GM12874 (cell line): Measurements from ENCODE around the gene OTUD5.

ENCODE experiments used
- CTCF ChIP-seq: IDR thresholded peaks from 2 replicates; pipeline ENCODE4 v1.5.1; 2011; ENCODE audit warnings: low read depth, mild to moderate bottlenecking, control low read depth, low read length, moderate library complexity; ENCODE audit not compliant: insufficient read depth

The OTUD5 gene

DNA sequence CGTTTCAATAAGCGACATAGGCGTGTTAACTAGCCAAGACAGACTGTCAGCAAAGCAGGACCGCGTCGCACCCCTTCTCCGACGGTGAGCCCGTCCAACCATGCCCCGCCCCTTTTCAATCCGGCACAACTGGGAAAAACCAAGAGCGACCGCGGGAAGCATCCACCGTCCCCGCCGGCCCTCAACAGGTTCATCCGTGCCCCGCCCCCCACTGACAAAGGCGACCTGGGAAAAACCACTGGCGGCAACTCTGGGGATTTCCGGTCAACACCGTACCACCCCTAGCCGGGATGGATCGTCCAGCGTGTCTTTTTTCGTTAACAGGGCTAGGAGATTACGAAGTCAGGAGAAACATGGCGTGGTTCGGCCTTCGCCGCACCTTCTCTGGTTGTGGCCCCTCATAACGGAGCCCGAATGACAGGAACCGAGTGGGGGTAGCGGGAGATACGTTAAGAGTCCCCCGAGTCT, 60.2 kb downstream of the OTUD5 start:
- no peak for TF ChIP-seq CTCF

DNA sequence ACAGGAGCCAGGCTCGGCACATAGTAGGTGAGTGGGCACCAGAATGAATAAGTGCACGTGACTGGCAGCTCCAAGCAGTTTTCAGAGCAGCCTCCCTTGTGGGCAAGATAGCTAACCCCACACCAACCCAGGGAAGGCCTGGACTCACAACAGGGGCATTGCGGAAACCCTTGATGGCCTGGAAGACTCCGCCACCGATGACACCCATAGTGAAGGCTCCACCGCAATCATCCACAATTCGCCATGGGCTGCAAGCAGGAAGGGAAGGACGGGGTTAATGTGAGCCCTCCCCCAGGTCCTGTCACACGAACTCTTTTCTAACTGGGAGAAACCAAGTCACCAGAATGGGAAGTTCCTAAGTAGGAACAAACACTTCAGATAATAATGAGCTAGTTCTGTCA, 60.8 kb downstream of the OTUD5 start:
- no peak for TF ChIP-seq CTCF

DNA sequence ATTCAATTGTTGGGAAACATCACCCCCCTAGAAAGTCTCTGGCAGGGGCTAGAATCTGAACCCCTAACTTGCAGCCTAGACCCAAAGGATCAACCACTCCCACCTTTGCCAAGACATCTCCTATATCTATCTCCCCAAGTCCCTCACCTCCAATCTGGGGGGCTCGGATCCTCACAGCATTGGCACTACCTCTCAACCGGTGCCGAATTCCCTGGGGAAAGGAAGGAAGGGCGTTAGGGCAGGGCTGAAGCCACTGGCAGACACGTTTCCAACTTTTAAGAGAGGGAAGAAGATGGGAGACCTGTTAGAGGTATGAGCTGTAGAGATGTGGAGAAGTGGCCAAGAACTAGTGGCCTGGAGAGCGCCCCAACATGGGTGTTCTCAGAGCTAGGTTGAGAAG, 62.5 kb downstream of the OTUD5 start:
- TF ChIP-seq CTCF, result no peak

- TF ChIP-seq CTCF, result no peak
These were observed 63.7 kb downstream of the OTUD5 start for GRCh38 chrX:48893556-48894348.

DNA sequence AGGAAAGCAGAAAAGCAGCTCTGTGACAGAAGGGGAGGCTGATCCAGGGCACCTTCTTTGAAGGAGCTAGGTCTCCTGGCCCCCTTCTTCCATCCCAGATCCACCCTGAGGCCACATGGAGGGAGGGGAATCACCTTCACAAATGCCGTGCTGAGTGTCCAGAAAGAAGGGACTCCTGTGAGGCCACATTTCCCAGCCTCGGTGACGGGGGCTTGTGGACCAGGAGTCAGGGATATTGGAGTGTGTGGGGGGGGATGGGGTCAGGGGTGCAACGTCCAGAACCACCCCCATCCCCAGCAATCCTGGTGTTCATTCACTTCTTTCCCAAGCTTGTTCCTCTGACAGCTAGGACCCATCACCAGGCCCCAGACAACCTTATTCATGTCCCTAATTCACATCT, 64.5 kb downstream of the OTUD5 start:
- TF ChIP-seq CTCF, result no peak

DNA sequence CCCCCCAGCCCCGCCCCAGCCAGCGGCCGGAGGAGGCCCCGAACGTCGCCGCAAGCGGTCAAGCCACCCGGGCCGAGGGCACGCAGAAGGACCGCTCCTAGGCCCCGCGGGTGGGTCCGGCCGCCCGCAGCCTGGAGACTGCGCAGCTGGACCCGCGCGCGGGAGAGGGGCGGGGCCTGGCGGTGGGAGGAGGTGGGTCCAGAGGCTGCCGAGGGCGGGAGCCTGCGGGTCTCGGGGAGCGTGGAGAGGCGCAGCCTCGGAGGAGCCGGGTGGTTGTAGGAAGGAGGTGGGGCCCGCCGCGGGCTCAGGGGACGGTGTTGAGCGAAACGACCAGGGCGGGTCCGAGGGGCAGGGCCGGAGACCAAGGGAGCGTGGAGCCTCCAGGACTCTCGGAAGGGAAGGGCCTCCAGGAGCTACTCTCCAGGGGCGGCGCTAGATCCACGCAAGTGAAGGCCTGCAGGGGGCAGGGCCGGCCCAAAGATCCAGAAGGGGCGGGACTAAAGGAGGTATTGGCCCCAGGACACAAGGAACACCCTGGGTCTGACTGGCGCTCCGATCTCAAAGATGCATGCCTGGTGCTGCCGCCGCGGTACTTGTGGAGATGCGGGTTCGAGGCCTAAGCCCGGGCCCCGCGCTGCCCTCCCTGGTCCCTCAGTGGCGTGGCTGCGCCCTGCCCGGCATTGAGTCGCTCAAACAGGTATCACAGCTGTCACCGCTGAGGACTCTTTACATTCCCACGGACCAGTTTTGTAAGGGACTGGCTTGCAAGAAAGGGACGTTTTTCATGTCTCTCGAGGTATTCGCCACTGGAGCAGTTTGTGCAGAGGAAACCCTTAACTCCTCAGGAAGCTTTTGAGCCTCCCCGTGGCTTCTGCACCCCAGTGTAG, 65.8 kb downstream of the OTUD5 start:
- peak; percentile 38 for TF ChIP-seq CTCF

GRCh38 chrX:48890934-48891401, 66.4 kb downstream of the OTUD5 start:
- no peak for TF ChIP-seq CTCF
